Gastrocnemius medialis (tissue), 4 donors: ENCODE results near the gene CER1.

Experiments used
- CTCF ChIP-seq, 5 experiments: fragments of 450-650 bp in 3 of 5; fragments of 200-600 bp in 2 of 5; sonication (generic) in 2 of 5; IDR thresholded peaks in 4 of 5; conservative IDR thresholded peaks in 1 of 5; 1 replicate in 4 of 5; 2 replicates in 1 of 5; pipeline ENCODE4 v1.5.1; 2016 to 2019; ENCODE audit warnings: antibody characterized with exemption in 5 of 5, mild to moderate bottlenecking in 3 of 5, moderate library complexity in 3 of 5
- POLR2A ChIP-seq, 2 donors: fragments of 450-650 bp; IDR thresholded peaks; one replicate each; pipeline ENCODE4 v1.6.1; 2017; ENCODE audit warnings: antibody characterized with exemption in 2 of 2, mild to moderate bottlenecking in 2 of 2, moderate library complexity in 2 of 2

DNA sequence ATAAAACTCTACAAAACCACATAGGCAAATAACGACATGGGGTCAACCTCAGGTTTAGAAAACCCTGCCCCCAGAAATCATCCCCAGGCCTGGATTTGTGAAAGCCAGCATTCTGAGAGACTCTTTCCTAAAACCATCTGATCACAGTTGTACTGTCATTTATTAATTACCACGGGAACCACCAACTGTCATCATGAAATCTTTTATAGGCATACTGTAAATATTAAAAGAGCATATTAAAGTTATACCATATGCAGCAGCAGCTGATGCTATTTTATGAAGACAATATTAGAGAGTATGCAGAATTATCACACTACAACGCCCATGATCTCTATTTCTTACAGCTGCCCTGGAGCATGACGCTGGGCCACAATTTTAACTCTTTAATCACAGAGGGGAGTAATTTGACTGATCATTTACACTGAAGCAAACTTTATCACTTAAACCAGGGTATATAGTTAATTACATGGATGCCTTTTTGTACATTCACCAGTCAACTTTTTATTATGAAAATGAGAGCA is 20.3 kb downstream of the CER1 start:
- TF ChIP-seq CTCF (IDR thresholded peaks at IDR 0.05 in 4 of 5, conservative IDR thresholded peaks at IDR 0.05 in 1 of 5): no peak
- no peak for TF ChIP-seq POLR2A (IDR thresholded peaks at IDR 0.05)
